WI38 (cell line): Measurements from ENCODE around the gene PPP1R14B.

ENCODE experiments used
- H3K4me3 ChIP-seq: 2 replicates; pipeline ENCODE4 v1.5.1; 2011; ENCODE audit warnings: low read depth, mild to moderate bottlenecking, control low read depth, low read length
- TF ChIP-seq, protein P1 (sequence below): IDR thresholded peaks from 2 replicates; pipeline ENCODE4 v1.5.1; 2012; ENCODE audit warnings: low read depth, mild to moderate bottlenecking, control low read depth, low read length

PPP1R14B gene

DNA sequence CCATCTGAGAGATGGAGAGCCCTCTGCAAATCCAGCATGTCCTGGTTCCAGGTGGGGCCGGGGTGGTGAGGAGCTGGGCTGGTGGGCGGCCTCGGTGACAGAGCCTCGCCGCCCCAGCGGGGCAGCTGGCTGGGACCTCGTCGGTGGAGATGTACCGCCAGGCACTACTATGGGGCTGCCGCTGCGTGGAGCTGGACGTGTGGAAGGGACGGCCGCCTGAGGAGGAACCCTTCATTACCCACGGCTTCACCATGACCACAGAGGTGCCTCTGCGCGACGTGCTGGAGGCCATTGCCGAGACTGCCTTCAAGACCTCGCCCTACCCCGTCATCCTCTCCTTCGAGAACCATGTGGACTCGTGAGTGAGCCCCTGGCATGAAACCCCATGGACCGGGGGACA, 11.6 kb upstream of the PPP1R14B start:
- TF ChIP-seq, protein P1, sequence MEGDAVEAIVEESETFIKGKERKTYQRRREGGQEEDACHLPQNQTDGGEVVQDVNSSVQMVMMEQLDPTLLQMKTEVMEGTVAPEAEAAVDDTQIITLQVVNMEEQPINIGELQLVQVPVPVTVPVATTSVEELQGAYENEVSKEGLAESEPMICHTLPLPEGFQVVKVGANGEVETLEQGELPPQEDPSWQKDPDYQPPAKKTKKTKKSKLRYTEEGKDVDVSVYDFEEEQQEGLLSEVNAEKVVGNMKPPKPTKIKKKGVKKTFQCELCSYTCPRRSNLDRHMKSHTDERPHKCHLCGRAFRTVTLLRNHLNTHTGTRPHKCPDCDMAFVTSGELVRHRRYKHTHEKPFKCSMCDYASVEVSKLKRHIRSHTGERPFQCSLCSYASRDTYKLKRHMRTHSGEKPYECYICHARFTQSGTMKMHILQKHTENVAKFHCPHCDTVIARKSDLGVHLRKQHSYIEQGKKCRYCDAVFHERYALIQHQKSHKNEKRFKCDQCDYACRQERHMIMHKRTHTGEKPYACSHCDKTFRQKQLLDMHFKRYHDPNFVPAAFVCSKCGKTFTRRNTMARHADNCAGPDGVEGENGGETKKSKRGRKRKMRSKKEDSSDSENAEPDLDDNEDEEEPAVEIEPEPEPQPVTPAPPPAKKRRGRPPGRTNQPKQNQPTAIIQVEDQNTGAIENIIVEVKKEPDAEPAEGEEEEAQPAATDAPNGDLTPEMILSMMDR: no peak
- H3K4me3 ChIP-seq: no peak overlapping the region

DNA sequence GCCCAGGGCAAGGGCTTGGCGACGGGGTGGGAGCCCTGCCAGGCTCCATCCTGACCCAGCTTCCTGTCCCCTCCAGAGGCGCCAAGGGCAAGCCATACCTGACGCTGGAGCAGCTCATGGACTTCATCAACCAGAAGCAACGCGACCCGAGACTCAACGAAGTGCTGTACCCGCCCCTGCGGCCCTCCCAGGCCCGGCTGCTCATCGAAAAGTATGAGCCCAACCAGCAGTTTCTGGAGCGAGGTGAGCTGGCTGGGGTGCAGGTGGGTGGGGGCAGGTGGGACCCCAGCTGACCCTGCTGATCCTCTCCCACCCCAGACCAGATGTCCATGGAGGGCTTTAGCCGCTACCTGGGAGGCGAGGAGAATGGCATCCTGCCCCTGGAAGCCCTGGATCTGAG, 9.6 kb upstream of the PPP1R14B start:
- TF ChIP-seq, protein P1: no peak
- H3K4me3 ChIP-seq: no peak overlapping the region

DNA sequence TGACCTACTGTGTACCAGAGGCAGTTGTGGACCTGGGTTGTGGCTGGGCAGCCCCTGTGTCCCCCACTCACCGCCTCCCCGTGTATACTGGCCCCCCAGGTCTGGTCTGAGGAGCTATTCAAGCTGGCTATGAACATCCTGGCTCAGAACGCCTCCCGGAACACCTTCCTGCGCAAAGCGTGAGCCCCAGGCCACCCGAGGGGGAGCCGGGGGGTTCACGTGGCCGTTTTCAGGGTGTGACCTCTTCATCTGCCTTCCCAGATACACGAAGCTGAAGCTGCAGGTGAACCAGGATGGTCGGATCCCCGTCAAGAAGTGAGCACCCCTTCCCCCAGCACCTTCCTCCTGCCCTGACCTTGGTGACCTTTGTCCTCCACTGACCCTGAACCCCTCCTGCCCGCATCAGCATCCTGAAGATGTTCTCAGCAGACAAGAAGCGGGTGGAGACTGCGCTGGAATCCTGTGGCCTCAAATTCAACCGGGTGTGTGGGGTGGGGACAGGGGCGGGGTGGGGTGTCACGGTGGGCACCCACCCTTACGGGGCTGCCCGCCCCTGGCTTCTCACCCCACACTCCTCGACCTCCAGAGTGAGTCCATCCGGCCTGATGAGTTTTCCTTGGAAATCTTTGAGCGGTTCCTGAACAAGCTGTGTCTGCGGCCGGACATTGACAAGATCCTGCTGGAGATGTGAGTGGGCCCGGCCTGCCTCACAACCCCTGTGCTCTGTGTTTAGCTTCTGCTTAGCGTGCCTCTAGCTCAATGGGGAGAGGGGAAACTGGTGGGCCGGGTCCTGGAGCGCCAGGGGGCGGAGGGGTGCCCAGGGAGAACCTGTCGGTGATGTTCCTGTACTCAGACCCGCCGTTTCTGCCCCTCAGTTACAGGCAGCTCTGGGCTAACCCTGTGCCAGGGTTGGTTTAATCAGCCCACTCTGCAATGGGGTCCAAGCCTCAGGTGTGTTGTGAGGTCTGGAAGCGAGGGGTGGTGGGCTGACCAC, 8.7 kb upstream of the PPP1R14B start:
- TF ChIP-seq, protein P1: no peak
- H3K4me3 ChIP-seq: no peak overlapping the region

DNA sequence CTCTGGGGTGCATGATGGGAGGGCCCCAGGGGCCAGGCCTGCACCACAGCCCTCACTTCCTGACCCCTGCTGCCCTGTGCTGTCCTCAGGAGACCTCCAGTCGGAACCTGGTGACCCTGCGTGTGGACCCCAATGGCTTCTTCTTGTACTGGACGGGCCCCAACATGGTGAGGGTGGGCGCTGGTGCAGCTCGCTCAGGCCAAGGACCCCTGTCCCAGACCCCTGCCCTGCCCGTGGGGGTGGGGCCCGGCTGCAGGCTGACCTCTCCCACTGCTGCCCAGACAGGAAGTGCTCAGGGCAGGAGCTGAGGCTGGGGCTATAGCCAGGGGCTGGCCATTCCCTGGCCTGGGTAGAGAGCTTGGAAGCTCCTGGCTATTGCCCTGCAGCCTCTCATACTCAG, 7.6 kb upstream of the PPP1R14B start:
- no peak overlapping the region for H3K4me3 ChIP-seq
- TF ChIP-seq, protein P1: no peak

DNA sequence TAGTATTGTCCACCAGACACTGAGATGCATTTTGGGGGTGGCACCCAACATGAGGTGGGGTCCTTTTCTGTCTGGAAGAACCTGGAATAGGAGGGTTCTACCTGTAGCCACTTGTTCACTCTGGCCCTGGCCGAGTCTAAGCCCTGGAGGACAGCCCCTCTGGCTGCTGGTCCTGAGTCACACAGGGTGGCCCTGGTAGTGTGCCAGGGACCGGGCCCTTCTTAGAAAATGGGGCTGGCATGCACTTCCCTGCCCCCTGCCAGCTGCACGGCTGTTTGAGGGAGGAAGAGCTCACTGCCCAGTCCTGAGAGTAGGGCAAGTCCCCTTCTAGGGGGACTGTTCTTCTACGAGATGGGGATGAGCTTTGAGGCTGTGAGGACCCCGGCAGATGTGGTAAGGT, 6.7 kb upstream of the PPP1R14B start:
- H3K4me3 ChIP-seq: no peak overlapping the region
- TF ChIP-seq, protein P1: no peak

DNA sequence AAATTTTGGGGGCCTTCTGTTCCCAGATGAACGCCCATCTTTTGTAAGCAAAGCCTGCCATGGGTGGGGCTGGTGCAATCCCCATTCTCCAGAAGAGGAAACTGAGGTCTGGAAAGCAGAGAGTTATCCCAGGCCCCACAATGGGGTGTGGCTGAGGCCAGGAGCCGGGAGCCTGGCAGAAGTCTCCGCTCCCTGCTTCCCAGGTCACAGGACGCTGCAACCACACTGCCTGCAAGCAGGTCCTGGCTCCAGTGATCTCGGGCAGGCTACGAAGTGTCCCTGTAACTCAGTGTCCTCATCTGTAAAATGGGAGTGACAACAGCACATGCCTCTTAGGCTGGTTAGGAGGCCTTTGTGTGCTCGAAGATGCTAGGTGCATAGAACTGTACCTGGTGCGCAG, 6.3 kb upstream of the PPP1R14B start:
- TF ChIP-seq, protein P1: no peak
- H3K4me3 ChIP-seq: peak overlapping the region; percentile 87

DNA sequence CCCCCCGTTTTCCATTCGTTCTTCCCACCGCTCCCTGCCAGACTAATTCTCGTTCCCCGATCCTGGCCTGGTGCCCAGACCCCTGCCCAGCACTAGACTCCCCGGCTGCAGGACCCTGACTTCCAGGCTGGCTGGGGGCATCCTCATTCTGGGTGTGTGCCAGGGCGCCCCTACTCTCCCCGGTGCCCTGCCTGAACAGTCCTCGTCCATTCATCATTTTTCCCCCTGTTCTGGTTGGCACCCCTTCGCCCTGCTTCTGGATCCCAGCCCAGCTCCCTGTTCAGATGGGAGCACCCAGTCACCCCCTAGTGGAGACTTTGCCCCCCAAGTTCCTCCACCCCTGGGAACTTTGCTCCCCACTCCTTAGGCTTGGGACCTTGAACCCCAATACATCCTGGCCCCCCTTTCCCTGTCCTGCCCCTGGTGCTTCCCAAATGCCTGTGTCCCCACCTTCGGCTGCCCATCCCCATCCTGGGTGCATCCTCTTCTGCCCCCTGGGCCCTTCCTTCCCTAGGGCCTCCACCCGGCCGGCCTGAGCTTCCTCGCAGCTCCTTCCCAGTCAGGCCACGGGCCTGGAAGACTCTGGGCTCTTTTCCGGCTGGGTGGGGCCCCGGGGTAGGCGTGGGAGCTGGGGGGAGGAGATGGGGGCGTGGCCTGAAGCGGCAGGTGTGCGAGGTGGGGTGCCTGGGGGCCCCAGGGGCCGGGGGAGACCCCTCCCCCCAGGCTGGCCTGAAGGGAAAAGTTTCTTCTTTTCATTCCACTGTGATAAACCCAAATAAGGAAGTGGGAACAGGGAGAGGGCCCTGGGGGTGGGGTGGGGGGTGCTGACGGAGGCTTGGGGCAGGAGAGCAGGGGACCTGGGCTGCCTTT, 5.5 kb upstream of the PPP1R14B start:
- TF ChIP-seq, protein P1: peak; percentile 54
- peak overlapping the region; percentile 87 for H3K4me3 ChIP-seq
